ENCODE data around the gene PER1.

GRCh38 chr17:8101721-8102120 is 50.5 kb downstream of the PER1 start:
- TF ChIP-seq CTCF (IDR thresholded peaks at IDR 0.05): no peak
- no peak for TF ChIP-seq POLR2AphosphoS5 (IDR thresholded peaks at IDR 0.05; ENCODE audit: insufficient read depth in 1 of 2, low read depth in 1 of 2)
- no peak for TF ChIP-seq POLR2A (IDR thresholded peaks at IDR 0.05)

Measured in vagina (tissue), 2 donors.